SK-N-MC (cell line): Measurements from ENCODE around the gene ACTN1.

Experiments used
- DNase-seq: peaks from one replicate; pipeline ENCODE4 v3.0.0-alpha.2; 2011; ENCODE audit warnings: low read depth, low spot score
- H3K27ac ChIP-seq: fragments of 200-600 bp; sonication (generic); 2 replicates; pipeline ENCODE4 v1.5.1; 2016; ENCODE audit warnings: mixed run types
- H3K36me3 ChIP-seq: fragments of 200-600 bp; sonication (generic); 2 replicates; pipeline ENCODE4 v1.6.1; 2017; ENCODE audit warnings: antibody characterized with exemption, low read length, mixed read lengths; ENCODE audit not compliant: insufficient read depth
- H3K4me3 ChIP-seq: fragments of 200-600 bp; sonication (generic); 2 replicates; pipeline ENCODE4 v1.5.1; 2016
- H3K9ac ChIP-seq: fragments of 200-600 bp; sonication (generic); 2 replicates; pipeline ENCODE4 v1.8.0; 2017; ENCODE audit warnings: mixed run types, mixed read lengths; ENCODE audit not compliant: insufficient read length
- H3K9me3 ChIP-seq: fragments of 200-600 bp; sonication (generic); 2 replicates; pipeline ENCODE4 v1.6.1; 2017; ENCODE audit warnings: low read depth, mild to moderate bottlenecking, antibody characterized with exemption, low read length, moderate library complexity, mixed read lengths
- EZH2 ChIP-seq: fragments of 200-600 bp; sonication (generic); IDR thresholded peaks from one replicate; pipeline ENCODE4 v1.6.1; 2017; ENCODE audit warnings: antibody characterized with exemption
- FOXP2 ChIP-seq: optimal IDR thresholded peaks from 2 replicates; pipeline ENCODE3; 2011; ENCODE audit warnings: mild to moderate bottlenecking, moderate library complexity; ENCODE audit not compliant: insufficient read depth; ENCODE audit errors: extremely low read length, control extremely low read depth
- POLR2AphosphoS5 ChIP-seq: IDR thresholded peaks from 2 replicates; pipeline ENCODE4 v1.6.1; 2012; ENCODE audit warnings: mild to moderate bottlenecking, low read depth, low read length, borderline replicate concordance

Gene ACTN1

DNA sequence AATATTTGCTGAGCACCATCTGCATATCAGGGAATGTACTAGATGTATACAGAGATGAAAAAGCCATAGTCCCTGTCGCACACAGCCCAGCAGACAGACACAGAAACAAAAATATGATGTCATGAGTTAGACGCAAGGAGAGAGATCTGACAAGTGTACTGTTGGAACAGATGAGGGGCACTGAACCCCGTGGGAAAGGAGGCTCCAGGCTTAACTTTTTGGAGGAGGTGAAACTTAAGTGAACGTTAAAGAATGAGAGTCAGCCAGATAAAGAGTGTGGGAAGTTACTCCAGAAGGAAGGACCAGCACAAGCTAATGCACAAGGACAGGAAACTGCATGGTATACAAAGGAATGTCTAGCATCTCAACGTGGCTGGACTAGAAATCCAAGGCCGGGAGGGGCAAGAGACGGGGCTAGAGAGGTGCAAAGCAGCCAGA is 2.5 kb upstream of the ACTN1 start:
- no peak for TF ChIP-seq EZH2
- TF ChIP-seq FOXP2, result no peak
- no peak for TF ChIP-seq POLR2AphosphoS5
- Histone ChIP-seq H3K9me3 (no peaks in the 10 kb centered on the region), H3K27ac (no peak overlapping the region), H3K4me3 (no peak overlapping the region), H3K9ac (no peak overlapping the region), H3K36me3 (no peaks in the 10 kb centered on the region)
- DNase-seq, result no peak

DNA sequence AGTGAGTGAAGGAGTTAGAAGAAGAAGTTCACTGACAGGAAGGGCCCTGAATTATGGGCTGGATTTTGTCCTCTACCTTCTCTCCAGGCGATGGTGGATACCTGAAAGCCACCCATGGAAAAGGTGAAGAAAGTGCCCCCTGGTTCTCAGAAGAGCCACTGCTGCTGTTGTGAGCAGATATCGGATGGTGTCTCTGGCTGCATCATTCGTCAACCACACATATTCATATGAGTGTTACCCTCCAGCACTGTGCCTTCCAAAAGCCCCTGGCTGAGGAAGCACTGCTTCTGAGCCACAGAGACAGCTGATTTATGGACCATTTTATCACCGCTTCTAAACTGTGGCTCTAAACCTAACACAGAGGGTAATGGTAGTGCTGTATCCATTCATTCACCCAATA is 2.0 kb upstream of the ACTN1 start:
- DNase-seq, result no peak
- H3K27ac ChIP-seq, result no peak overlapping the region
- TF ChIP-seq EZH2, result no peak
- no peak for TF ChIP-seq FOXP2
- TF ChIP-seq POLR2AphosphoS5, result no peak

DNA sequence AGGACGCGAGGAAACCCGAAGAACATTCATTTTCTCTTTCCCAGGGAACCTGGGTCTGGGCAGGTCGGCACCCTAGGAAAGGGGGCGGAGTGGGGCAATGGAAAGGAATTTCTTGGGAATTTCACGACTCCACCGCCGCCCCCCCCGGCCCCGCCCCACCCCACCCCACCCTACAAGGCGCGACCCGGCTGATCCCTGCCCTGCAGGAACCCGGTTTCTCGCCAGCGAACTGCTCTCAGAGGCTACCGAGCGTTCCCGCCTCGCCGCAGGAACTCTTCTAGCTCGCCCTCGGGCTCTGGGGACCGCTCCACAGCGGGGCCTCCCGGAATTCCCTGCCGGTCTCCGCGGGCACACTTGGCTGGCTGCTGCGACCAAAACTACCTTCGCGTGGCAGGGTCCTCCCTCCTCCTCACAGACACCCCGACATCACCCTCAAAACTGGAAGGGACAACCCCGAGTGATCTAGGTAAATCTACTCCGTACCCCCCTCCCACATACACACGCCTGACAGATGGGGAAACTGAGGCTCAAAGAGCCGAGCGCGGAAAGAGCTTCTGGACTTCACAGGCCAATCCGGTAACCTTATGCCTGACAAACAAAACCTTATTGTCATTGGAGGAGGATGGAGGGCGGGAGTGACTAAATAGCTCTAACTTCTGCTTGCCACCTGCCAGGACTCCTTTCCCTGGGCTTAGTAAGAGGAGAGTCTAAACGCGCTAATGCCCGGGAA is 785 bp upstream of the ACTN1 start:
- no peaks in the 10 kb centered on the region for H3K9me3 ChIP-seq
- peak overlapping the region; percentile 68 for H3K9ac ChIP-seq
- no peak for DNase-seq
- TF ChIP-seq POLR2AphosphoS5 (no peak), FOXP2 (no peak), EZH2 (no peak)
- no peak overlapping the region for H3K27ac ChIP-seq
- H3K4me3 ChIP-seq, result peak overlapping the region; percentile 87
- H3K36me3 ChIP-seq, result no peaks in the 10 kb centered on the region; the same call in 1 of the 2 replicates

More for the DNA sequence above, 2.0 kb upstream of the ACTN1 start:
- H3K9me3 ChIP-seq, result no peaks in the 10 kb centered on the region
- H3K9ac ChIP-seq, result no peak overlapping the region
- H3K4me3 ChIP-seq, result no peak overlapping the region
- H3K36me3 ChIP-seq, result no peaks in the 10 kb centered on the region

DNA sequence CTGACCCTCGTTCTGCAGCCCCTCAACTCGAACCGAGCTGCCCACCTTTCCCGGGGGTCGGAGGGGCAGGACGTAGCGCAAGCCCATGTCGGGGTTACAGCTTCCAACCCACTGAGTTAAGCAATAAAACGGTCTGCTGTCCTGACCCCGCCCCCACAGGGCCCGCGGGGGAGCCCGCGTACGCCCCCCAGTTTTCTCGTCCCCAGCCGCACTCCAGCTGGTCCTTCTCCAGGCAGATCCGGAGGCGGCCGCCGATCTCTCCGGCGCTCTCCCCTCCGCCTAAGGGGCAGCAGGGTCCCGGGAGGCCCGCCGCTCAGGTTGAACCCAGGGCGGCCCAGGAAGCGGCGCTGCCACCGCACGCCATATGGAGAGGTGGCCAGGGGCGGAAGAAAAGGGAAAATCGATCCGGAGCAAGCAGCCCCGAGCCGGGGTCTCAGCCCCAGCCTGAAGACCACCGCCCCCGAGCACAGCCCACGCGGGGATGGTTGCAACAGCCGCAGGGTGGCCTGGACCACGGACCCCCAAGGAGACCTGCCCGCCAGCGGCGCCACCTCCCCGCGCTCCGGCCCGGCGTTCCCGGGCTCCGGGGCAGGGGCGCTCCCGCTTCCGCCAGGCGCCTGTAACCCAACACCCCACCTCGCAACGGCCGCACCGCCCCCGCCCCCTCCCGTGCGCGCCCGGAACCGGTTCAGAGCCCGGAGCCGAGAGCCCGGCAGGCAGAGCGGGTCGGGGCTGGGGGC is 760 bp downstream of the ACTN1 start:
- TF ChIP-seq EZH2, result no peak
- TF ChIP-seq POLR2AphosphoS5, result 0 out of 2 replicates have a peak, but pooled peaks have one; percentile 22
- H3K9ac ChIP-seq, result peak overlapping the region; percentile 72
- H3K27ac ChIP-seq, result no peak overlapping the region
- H3K36me3 ChIP-seq, result no peaks in the 10 kb centered on the region; the same call in 1 of the 2 replicates
- H3K4me3 ChIP-seq, result peak overlapping the region; percentile 87
- no peak for DNase-seq
- H3K9me3 ChIP-seq, result no peaks in the 10 kb centered on the region

DNA sequence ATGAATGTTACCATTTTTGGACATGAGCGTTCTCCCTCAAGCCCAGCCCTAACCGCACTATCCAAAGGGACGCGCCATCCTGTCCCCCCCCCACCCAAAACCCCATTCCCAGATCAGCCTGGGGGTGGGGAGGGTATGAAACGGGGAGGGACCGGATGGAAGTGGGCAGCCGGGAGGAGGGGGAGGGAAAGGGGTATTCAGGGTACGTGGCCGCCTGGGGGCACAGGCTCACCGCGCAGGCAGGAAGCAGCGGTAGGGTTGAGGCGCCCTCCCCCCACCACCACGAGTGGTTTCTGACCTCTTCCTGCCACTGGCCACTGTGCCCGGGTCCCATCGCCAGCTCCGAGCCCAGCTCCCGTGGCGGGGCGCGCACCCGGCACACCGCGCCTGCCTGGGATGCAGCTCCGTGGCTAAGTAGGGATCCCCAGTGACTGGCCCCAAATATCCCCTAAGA is 1.4 kb downstream of the ACTN1 start:
- no peak for DNase-seq

DNA sequence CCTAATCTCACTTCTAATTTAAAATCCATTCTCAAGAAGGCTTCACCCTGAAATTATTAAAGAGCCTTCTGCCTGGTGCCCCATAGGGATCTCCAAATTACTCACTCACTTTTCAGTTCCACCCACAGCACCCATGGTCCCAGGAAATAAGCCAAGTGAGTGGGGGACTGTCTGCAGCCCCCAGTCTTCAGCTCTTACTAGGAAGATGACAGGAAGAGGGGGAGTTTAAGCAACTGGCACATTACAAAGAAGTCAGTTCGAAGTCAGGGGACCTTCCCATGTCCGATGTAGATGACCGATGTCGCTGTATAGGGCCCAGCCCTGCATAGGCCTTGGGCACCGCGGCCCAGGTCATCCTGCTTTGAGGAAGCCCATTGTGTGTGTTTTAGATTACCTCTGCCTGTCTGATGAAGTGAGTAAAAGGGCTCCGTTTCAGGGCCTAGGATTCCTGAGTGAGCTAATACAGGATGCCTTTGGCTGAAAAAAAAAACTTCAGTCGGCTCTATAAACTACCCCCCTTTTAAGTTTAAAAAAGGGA is 1.9 kb downstream of the ACTN1 start:
- Histone ChIP-seq H3K27ac (no peak overlapping the region), H3K9ac (no peak overlapping the region), H3K4me3 (peak overlapping the region; percentile 87), H3K36me3 (no peaks in the 10 kb centered on the region; the same call in 1 of the 2 replicates), H3K9me3 (no peaks in the 10 kb centered on the region)
- TF ChIP-seq EZH2 (no peak), FOXP2 (no peak), POLR2AphosphoS5 (no peak)
- no peak for DNase-seq

More for the DNA sequence above, 1.4 kb downstream of the ACTN1 start:
- Histone ChIP-seq H3K9me3 (no peaks in the 10 kb centered on the region), H3K4me3 (peak overlapping the region; percentile 87), H3K27ac (no peak overlapping the region), H3K9ac (peak overlapping the region; percentile 72), H3K36me3 (no peaks in the 10 kb centered on the region; the same call in 1 of the 2 replicates)
- TF ChIP-seq EZH2 (no peak), FOXP2 (no peak), POLR2AphosphoS5 (no peak)

DNA sequence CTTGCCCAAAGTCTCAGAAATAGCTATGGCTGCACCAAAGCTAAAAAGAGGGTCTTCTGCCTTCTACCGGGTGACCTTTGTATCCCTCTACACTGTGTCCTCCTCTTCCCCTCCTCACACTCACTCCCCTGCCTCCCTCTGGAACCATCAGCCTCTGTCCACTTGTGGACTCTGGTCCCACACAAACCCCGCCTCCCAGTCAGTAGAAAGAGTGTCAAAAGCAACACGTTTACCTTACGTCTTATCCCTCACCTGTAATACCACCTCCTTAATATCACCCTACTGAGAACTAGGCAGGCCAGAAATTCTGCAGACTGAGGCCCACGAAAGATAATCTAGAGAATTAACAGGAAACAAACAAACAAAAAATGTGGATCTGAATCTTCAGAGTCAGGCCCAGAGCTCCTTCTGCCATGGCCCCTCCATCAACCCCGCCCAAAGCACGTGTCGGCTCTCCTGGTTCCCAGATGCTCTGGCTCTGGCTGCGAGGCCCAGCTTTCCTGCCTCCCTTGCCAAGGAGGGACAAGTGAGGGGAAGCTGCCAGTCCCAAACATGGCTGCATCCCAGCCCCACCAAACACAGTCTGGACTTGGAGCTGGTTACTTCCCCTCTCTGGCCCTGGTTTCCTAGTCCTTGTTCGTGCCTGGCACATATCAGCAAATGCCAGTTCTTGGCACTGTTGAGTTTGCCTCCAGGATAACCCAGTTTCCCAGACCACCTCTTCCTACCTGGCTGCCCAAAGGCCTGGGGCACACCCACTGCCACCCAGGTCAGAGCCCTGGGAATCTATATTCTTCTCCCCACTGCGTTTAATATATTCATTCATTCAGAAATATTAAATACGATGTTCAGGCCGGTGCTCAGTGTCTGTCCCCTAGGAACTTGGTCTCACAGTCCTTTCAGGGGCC is 2.7 kb downstream of the ACTN1 start:
- Histone ChIP-seq H3K27ac (no peak overlapping the region), H3K36me3 (no peaks in the 10 kb centered on the region; the same call in 1 of the 2 replicates), H3K9me3 (no peaks in the 10 kb centered on the region), H3K9ac (no peak overlapping the region), H3K4me3 (peak overlapping the region; percentile 87; the same call in 1 of the 2 replicates)
- TF ChIP-seq FOXP2 (no peak), EZH2 (no peak), POLR2AphosphoS5 (no peak)
- no peak for DNase-seq
